Hepatocyte (in vitro differentiated cells): ENCODE data around the gene KCNG4.

Experiments
- EZH2 ChIP-seq: fragments of 200-600 bp; sonication (generic); IDR thresholded peaks from 2 replicates; pipeline ENCODE4 v1.6.1; 2016; ENCODE audit warnings: antibody characterized with exemption, mild to moderate bottlenecking, borderline replicate concordance
- EZH2phosphoT487 ChIP-seq: fragments of 200-600 bp; sonication (generic); IDR thresholded peaks from one replicate; pipeline ENCODE4 v1.6.1; 2018; ENCODE audit warnings: antibody characterized with exemption, mild to moderate bottlenecking, low read depth, moderate library complexity; ENCODE audit not compliant: unreplicated experiment, severe bottlenecking
- TF ChIP-seq, protein P1 (sequence below): fragments of 200-600 bp; sonication (generic); IDR thresholded peaks from 2 replicates; pipeline ENCODE4 v1.5.1; 2016; ENCODE audit warnings: antibody characterized with exemption, mild to moderate bottlenecking; ENCODE audit not compliant: poor library complexity

DNA sequence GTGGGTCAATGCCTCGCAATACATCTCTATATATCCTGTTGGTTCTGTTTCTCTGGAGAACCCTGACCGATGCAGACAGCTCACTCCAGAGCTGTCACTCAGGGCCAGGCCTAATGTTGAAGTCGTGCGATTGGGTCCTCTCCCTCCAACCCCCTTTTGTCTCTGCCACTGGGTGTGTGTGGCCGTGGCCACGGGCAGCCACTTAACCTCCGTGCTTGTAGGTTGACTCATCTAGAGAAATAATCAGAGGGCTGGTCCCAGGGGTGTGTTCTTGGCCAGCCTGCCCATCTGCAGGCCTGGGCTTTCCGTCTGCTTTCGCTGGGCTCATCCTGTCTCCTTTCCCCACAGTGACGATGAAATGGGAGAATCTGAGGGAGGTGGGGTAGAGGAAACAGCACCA is 41.4 kb downstream of the KCNG4 start:
- TF ChIP-seq, protein P1, sequence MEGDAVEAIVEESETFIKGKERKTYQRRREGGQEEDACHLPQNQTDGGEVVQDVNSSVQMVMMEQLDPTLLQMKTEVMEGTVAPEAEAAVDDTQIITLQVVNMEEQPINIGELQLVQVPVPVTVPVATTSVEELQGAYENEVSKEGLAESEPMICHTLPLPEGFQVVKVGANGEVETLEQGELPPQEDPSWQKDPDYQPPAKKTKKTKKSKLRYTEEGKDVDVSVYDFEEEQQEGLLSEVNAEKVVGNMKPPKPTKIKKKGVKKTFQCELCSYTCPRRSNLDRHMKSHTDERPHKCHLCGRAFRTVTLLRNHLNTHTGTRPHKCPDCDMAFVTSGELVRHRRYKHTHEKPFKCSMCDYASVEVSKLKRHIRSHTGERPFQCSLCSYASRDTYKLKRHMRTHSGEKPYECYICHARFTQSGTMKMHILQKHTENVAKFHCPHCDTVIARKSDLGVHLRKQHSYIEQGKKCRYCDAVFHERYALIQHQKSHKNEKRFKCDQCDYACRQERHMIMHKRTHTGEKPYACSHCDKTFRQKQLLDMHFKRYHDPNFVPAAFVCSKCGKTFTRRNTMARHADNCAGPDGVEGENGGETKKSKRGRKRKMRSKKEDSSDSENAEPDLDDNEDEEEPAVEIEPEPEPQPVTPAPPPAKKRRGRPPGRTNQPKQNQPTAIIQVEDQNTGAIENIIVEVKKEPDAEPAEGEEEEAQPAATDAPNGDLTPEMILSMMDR = no peak
- TF ChIP-seq EZH2 = no peak
- TF ChIP-seq EZH2phosphoT487 = no peak
